HG03175 (cell line): ENCODE results near the gene LASP1.

Experiments
- ATAC-seq: cut with Tn5 transposase; IDR thresholded peaks from one replicate; pipeline ENCODE4 v1.9.1; 2021; ENCODE audit warnings: mild to moderate bottlenecking, moderate library complexity; ENCODE audit not compliant: unreplicated experiment

The LASP1 gene

GRCh38 chr17:38868817-38869525, 887 bp upstream of the LASP1 start:
- ATAC-seq = peak; percentile 41

- ATAC-seq = no peak
Observed at GRCh38 chr17:38870259-38871165, 654 bp downstream of the LASP1 start.

GRCh38 chr17:38871247-38872015, 1.6 kb downstream of the LASP1 start:
- no peak for ATAC-seq

GRCh38 chr17:38872027-38872511, 2.2 kb downstream of the LASP1 start:
- ATAC-seq = no peak

- ATAC-seq = no peak
Observed at GRCh38 chr17:38872671-38873385, 3.0 kb downstream of the LASP1 start.

- ATAC-seq = no peak
Observed at GRCh38 chr17:38873640-38874380, 4.0 kb downstream of the LASP1 start.

GRCh38 chr17:38874505-38875400, 4.9 kb downstream of the LASP1 start:
- ATAC-seq = no peak

- no peak for ATAC-seq
Observed at GRCh38 chr17:38875477-38876075, 5.7 kb downstream of the LASP1 start.

- no peak for ATAC-seq
Observed at GRCh38 chr17:38877130-38877851, 7.4 kb downstream of the LASP1 start.

- no peak for ATAC-seq
Observed at GRCh38 chr17:38879878-38880665, 10.2 kb downstream of the LASP1 start.

- ATAC-seq = no peak
Observed at GRCh38 chr17:38881600-38882191, 11.8 kb downstream of the LASP1 start.

GRCh38 chr17:38882870-38883269, 13.0 kb downstream of the LASP1 start:
- no peak for ATAC-seq

GRCh38 chr17:38883592-38884526, 14.0 kb downstream of the LASP1 start:
- ATAC-seq = no peak

- ATAC-seq = no peak
Observed at GRCh38 chr17:38885044-38885727, 15.3 kb downstream of the LASP1 start.
